NCI-H2196 treated with DMSO at 0.1 percent for 48 hours (cell line): ENCODE data around the gene CLDN14.
"Not testable (repeated sequence)": the region's sequence is repeated elsewhere in the genome, so short reads cannot be mapped to it uniquely, and the experiment has no call there.

Experiments
- DNase-seq: peaks from one replicate; lab custom pipeline; 2025; ENCODE audit not compliant: unreplicated experiment; lab: John Stamatoyannopoulos, UW

The CLDN14 gene

DNA sequence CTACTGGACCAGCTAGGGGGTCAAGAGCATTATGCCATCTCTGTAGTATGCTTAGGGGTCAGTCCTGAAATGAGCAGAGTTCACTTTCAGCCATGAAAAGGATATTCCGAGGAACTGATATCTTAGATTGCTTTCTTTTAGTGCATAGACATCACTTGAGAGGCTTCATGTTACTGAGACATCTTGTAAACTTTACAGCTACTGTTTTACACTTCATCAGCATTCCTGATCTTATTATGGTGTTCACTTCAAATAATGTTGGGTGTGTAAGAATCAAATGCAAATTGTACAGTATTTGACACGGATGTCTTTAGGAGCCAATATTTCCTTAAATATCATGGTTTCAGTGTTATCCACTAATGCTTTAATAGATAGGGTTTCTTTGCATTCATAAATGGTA, 22.4 kb upstream of the CLDN14 start:
- DNase-seq, result no peak

DNA sequence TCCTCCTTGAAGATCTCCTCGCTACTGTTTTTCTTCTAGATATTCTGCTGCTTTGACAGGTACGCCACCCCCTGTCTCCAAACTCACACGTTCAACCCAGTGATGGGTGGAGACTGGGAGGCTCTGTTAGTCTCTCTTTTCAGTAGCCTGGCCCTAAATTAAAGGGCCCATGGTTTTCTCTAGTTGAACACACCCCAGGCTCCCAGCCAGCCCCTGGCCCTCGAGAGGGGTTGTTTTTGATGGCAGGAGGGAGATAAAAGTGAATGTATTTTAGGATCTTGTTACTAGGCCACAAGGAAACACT, 21.6 kb upstream of the CLDN14 start:
- no peak for DNase-seq

DNA sequence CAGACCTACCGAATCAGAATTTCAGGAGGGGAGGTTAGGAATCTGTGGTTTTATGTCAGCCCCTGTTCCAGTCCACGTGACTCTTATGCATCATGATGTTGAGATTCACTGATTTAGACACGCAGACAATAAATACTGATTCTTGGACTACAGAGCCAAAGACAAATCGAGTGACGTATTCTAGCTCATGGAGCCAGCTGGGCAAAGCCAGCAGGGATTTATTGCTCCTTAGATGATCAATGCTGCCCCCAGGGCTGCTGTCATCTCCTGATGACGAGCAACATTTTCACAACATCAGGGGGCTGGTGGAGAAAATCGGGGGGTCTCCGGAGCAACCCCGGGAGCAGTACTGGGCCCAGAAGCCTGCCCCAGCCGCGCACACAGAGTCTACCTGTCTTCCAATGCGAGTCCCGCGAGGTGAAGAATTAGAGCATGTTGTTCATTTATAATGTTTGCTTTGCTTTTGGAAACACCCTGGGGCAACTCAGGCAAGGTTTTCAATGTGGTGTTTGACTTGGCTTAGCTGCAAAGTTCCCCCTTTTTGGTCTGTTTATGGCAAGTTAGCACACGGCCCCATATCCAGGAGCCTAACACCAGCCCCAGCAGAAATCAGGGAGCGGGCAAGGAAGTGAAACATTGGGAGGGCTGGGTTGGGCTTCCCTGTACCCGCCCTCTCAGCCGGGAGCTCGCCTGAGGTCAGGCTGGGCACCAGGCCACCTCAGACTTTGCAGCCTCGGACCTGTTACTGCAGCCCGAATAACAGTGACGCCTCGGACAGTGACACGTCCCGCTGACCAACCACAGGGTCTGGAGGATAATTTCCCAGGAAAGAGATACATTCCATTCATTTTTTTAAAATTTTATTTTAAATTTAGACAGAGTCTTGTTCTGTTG, 19.9 kb upstream of the CLDN14 start:
- no peak for DNase-seq

DNA sequence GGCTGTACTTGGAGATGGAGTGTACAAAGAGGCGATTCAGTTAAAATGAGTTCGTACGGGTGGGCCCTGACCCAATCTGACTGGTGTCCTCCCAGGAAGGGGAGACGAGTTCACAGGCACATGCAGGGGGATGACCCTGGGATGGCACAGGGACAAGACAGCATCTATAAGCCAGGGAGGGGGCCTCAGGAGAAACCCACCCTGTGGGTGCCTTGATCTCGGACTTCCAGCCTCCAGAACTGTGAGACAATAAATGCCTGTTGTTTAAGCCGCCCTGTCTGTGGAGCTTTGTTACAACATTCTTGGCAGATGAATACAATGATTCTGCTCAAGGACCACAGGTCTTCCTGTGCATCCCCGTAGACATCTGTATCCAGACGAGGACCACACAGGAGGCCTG, 14.6 kb upstream of the CLDN14 start:
- no peak for DNase-seq

DNA sequence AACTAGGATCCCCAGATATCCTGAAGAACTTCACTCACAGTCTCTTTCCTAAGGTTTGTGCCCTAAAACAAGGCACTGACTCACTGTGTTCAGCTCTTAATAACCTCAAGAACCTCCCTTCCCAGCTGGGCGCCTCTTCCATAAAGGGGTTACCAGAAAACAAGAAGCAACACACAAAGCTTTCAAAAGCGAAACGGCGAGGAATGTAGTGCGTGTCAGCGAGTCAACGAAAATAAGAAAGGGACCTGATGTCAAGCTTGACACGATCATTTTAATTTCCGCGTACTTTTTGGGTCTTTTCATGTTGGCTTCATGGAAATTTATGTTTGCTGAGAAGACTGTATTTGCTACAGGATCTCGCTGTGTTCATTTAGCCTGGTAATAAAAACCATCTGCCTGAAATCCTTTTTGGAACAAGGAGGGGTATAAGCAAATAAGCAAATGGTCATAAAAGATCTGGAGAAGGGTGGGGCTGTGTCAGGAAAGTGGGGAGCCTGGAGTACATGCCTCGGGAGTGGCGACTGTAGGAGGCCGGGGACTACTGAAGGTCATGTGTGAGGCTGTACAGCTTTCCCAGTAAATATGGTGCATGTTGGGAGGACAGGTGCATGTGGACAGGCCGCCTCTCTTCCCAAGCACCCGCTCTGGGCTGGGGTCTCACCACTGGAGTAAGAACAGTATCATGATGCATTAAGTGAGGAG, 11.4 kb upstream of the CLDN14 start:
- DNase-seq, result no peak

DNA sequence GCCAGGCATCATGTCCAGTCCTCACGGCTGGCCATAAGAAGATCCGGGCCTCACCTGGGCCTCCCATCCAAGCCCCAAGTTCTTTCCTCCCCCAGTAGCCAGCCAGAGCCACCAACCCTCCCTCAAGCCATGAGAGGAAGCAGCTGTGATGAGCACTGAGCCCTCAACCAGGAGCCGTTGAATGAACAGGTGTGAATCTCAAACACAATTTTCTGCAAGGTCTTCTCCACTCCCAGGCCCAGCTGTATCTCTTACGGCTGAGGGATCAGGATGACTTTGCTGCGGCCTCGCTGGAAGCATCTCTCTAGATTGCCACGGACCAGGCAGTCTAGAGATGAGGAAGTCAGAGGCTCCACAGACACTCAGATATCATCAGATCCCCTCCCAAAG, 9.8 kb upstream of the CLDN14 start:
- DNase-seq, result no peak

DNA sequence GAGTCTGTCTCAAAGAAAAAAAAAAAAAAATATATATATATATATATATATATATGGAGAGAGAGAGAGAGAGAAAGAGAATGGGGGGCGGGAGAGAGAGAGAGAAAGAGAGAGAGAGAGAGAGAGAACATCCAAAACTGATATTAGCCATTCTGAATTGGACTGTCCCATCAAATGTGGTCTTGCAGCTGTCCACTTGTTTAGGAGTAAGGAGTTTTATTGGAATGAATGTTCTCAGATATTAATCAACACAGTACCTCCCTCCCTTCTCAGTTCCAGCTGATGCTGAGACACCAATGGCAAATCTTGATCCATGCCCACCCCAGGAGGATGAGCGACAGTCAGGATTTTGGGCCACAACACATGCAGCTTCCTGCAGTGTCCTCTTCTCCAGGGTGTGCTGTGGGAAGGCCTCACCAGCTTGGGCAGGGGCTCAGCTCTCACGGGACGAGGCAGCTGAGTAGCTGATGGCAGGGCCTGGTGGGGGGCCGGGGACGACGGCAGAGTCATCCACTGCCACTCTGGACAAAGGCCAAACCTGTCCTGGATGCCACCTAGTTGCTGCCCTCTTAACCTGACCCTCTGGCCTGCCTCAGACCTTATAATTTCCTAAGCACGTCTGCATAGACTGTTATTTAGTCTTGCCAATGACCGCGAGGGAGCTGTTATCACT, 9.3 kb upstream of the CLDN14 start:
- no peak for DNase-seq

DNA sequence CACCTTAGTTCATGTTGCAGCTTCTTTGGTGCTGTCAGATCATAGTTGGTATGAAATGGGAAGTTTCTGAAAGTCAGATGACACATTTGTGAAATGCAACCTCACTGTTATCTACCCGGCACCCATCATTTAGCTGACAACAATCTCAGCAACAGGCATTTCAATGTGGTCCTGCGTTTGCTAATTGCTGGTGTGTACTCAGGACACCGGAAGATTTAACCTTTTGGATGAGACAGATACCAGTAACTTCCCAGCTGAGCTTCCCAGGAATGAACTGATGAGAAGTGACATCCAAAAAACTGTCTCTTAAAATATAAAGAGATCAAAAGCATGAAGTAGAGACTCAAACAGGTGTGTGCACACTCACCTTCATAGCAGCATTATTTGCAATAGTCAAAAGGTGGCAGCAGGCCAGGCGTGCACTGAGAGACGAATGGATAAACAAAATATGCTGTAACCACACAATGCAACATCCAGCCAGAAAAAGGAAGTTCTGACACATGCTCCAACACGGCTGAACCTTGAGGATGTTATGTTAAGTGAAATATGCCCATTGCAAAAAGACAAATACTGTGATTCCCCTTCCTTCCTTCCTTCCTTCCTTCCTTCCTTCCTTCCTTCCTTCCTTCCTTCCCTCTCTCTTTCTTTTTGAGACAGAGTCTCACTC, 7.9 kb upstream of the CLDN14 start:
- DNase-seq, result peak; percentile 52

DNA sequence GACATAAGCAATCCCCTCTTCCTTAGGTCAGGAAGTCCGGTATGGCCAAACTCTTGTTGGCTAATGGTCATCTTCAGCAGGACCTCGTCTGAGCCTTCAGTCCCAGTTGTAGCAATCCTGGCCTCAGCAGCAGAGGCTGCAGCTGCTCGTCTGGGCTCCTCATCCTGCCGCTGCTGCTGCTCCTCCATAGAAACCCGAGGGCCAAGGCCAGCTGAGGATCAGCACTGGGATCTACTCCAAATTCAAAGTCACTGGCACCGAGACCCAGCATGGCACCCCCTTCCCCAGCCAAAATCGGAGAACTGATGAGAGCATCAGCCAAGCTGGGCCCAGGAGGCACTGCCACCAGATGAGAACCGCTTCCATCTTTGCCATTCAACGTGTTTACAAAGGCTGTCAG, 6.3 kb upstream of the CLDN14 start:
- DNase-seq, result no peak

DNA sequence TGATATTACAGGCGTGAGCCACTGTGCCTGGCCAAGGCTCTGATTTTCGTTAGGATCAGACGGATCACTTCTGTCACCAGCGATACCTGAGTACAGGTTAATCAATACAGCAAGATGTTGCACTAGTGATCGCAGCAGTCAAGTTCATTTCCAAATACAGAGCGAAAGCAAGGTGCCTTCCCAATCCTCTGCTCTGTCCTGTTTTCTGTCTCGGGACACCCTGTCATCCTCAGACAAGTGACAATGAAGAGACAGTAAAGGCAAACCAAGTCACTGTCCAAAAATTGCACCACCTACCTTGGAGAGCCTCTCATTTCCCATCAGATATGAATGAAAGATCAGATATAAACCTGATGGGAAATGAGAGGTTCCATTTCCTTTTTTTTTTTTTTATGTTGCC, 5.6 kb upstream of the CLDN14 start:
- DNase-seq, result no peak

DNA sequence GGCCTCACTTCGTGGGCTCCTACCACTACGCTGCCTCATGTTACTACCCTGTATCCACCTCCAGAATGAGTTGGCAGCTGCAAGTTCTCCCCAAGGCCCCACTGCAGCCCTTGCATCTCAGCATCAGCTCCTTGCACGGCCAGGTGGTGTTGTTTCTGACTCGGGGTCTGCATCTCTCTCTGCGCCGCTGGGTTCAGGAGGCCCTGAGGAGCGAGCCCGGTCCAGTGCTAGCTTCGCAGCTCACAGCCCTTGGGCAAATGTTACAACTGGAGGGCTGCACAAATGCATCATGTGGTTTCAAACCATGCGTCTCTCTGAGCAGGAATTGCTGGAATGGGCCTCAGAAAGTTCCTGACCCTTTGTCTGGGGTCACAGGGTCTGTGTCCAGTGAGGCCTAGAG, 3.2 kb upstream of the CLDN14 start:
- DNase-seq, result no peak

DNA sequence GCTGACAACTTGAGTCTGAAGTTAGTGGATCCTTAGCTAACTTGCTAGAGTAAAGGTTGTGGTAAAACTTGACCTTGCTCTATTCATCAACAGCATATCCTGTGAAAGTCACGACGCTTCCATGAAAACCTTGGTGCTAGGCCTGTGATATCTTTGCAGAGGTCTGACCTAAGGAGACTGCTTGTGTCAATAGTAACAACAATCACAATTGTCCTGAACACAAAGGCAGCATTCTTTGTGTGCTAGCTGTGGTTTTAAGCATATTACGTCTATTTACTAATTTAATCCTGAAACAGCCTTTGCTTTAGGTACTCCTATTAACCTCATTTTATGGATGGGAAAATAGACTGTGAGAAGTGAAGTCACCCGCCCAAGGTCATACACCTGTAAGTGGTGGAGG, 2.8 kb upstream of the CLDN14 start:
- DNase-seq, result no peak

DNA sequence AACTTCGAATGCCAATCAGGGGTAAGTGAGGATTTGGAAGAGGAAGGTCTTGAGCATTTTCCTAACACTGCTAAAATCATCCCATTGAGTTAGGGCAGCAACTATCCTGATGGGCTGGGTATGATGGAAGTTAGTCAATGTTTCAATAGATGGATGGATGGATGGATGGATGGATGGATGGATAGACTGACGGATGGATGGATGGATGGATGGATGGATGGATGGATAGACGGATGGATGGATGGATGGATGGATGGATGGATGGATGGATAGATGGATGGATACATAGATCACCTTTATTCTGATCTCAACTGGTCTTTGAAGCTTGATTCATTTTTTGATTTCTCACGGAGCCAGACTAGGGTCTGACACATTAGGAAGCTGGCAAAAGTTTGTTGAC, 2.3 kb upstream of the CLDN14 start:
- no peak for DNase-seq

DNA sequence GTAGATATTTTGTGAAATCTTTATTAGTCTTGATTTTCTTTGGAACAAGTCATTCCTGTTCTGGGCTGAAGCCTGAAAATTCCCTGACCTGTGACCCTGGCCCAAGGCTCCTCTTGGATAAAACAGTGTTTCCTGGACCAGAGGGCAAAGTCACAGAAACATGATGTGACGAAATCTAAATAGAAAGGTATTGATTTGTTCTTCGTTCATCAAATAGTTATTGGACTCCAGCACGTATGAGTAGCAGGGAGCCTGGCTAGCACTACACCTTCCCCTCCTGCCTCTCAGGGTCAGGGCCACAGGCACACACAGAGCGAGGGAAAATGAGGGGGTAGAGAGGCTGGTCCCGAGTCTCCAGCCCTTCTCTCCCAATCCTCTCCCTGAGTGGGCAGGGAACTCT, 1.7 kb upstream of the CLDN14 start:
- no peak for DNase-seq

DNA sequence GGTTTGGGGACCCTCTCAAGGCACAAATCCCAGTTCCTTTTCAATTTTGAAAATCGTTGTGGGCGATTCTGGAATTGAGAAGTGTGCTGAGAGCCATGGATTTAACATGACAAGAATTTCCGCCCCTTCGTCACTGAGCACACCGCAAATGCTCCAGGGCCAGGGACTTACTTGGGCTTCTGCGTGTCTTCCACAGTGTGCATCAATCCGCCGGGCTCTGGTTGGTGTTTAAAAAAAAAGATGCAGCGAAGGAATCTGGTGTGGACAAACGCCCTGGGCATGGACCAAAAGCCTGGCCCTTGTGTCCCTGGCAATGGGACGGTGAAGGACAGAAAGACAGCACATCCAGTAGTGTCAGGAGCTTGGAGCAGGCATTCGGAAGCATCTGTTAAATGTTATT, 696 bp upstream of the CLDN14 start:
- DNase-seq, result no peak

DNA sequence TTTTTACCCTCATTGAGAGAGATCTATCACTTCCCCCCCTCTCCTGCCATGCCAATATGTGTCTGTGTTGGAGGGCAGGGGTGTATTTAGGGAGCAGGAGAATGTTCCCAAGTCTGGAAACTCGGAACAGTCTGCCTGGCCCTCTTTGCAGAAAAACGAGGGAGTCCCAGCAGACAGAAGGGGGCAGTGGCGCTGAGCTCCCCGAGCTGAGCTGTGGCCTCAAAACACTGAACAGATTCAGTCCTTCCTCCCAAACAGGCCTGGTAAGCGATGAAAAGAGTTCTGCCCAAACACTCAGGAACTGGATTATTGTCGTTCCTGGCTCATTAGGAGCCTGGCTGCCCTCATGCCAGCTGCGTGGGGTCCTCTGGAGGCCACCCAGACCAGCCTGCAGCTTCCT, 981 bp downstream of the CLDN14 start:
- DNase-seq, result no peak

DNA sequence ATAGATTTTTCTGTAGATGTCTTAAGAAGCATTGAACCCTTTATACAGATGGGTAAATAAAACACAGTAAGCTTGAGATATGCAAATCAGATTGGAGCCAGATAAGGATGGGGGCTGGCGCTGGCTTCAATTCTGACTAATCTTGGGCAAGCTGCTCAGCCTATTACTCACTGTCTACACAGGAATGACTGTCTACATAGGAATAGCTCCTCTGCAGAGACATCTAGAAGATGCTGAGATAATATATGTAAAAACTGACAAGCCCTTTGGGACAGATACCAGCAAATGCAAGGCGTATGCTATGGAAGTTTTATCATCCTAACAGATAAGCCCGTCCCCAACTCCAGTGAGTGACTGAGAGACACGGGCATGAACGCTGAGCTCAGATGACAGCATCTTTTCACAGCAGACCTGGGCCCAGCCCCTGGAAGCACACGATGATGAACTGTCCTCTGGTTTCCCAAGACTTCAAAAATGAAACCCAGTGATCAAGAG, 1.7 kb downstream of the CLDN14 start:
- no peak for DNase-seq

DNA sequence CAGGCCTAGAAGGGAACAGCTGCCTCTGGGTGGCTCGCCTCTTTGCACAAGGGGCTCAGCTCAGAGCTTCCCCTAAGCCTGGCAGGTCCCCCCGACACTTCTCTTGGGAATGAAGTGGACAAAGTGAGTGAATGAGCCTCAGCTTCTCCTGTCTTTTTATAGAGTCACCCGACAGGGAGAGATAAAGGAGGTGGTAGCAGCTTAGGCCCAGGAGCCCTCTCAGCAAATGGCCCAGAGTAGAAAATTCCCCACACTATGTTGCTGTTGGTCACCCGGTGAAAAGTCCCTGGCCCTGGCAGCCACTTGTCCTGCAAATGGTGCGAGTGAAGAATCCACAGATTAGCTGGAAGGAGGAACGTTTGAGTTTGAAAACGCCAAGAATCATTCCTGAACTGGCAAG, 2.4 kb downstream of the CLDN14 start:
- no peak for DNase-seq

DNA sequence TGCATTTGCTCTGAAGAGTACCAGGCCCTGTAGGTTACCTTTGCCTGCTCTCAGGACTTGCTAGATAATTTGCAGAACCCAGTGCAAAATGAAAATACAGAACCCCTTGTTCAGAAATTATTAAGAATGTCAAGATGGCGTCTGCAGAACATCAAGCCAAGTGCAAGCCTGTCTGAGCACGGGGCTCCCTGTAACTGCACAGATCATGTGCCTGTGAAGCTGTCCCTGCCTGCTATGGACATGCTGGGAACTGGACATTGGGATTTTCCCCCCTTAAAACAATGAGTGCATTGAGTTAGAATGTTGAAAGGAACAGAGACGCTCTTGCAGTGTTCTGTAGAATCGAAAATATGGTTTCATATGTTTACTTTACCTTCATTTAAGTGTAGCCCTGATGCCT, 2.9 kb downstream of the CLDN14 start:
- DNase-seq, result no peak

DNA sequence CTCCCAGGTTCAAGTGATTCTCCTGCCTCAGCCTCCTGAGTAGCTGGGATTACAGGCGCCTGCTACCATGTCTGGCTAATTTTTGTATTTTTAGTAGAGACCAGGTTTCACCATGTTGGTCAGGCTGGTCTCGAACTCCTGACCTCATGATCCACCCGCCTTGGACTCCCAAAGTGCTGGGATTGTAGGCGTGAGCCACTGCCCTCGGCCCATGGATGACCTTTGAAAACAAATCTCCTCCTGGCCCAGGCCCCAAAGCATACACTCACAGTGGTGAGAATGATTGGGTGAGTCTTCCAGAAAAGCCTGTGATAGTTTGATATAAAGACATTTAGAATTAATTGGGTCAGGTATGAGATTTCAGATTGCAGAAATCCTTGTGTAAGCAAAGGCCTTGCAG, 3.4 kb downstream of the CLDN14 start:
- DNase-seq, result not testable (repeated sequence)

DNA sequence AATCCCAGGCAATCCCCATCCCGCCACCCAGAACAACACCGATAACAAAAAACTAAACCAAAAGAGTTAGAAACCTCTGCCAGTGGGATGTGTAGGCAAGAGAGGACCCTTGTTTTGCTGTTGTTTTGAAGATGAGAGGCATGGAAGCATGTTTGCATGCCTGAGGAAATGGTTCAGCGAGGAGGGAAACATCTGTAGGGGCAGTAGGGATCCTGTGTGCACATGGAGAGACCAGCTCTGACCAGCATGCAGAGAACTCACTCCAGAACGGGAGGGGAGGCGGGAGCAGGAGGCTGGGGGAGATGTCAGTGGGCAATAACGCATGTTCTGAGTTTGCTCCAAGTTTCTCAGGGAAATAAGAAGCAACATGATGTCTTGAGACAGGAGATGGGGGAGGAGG, 5.3 kb downstream of the CLDN14 start:
- DNase-seq, result no peak

DNA sequence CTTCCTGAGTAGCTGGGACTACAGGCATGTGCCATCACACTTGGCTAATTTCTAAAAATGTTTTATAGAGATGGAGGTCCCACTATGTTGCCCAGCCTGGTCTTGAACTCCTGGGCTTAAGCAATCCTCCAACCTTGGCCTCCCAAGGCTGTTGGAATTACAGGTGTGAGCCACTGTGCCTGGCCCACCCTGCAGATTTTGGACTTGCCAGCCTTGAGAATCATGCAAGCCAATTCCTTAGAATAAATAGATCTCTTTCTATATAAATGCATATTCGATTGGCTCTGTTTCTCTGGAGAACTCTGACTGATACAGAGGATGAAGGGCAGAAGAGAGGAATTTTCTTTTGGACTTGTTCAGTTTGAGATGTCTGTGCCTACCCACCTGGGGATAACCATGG, 6.7 kb downstream of the CLDN14 start:
- DNase-seq, result no peak
